Coronary artery (tissue), 2 donors: ENCODE results near the gene SLC22A31.
A peak's percentile ranks its signal among the peaks of the same experiment; 100 is the strongest.
"Not testable (repeated sequence)": the region's sequence is repeated elsewhere in the genome, so short reads cannot be mapped to it uniquely, and the experiment has no call there.

Experiments
- DNase-seq: peaks from one replicate; pipeline ENCODE4 v3.0.0-alpha.2; 2017; ENCODE audit warnings: low spot score
- H3K27ac ChIP-seq, 2 donors: fragments of 200-600 bp; sonication (generic); one replicate each; pipeline ENCODE4 v1.5.1; 2016 to 2019
- H3K4me3 ChIP-seq: fragments of 200-600 bp; sonication (generic); 2 replicates; pipeline ENCODE4 v1.5.1; 2016; ENCODE audit warnings: mild to moderate bottlenecking, moderate library complexity
- CTCF ChIP-seq: fragments of 200-600 bp; sonication (generic); IDR thresholded peaks from one replicate; pipeline ENCODE4 v1.5.1; 2019; ENCODE audit warnings: antibody characterized with exemption

Gene SLC22A31

GRCh38 chr16:89166696-89167424 lies 33.5 kb downstream of the SLC22A31 start:
- no peak for DNase-seq
- H3K4me3 ChIP-seq: peak overlapping the region; percentile 45
- TF ChIP-seq CTCF: no peak
- H3K27ac ChIP-seq: no peak overlapping the region

- not testable (repeated sequence) for H3K4me3 ChIP-seq, DNase-seq, H3K27ac ChIP-seq
Observed at GRCh38 chr16:89165681-89165979, 34.7 kb downstream of the SLC22A31 start.

GRCh38 chr16:89164847-89165680 lies 35.3 kb downstream of the SLC22A31 start:
- DNase-seq: no peak
- Histone ChIP-seq H3K4me3 (no peak overlapping the region), H3K27ac (no peak overlapping the region)
- no peak for TF ChIP-seq CTCF

- no peak overlapping the region for H3K4me3 ChIP-seq
- no peak for TF ChIP-seq CTCF
Observed at GRCh38 chr16:89164436-89164835, 35.9 kb downstream of the SLC22A31 start.

GRCh38 chr16:89163297-89163696 lies 37.0 kb downstream of the SLC22A31 start:
- no peak overlapping the region for H3K27ac ChIP-seq
- DNase-seq: no peak
- no peak overlapping the region for H3K4me3 ChIP-seq
- no peak for TF ChIP-seq CTCF

More at GRCh38 chr16:89164436-89164835, 35.9 kb downstream of the SLC22A31 start:
- no peak for DNase-seq
- H3K27ac ChIP-seq: no peak overlapping the region

- H3K4me3 ChIP-seq: no peak overlapping the region
- DNase-seq: no peak
- H3K27ac ChIP-seq: no peak overlapping the region
- no peak for TF ChIP-seq CTCF
Observed at GRCh38 chr16:89161763-89162713, 38.3 kb downstream of the SLC22A31 start.
